PC-3 (cell line): ENCODE results near the gene RSU1.

ENCODE experiments used
- EZH2 ChIP-seq: fragments of 300-600 bp; sonication (generic); IDR thresholded peaks from one replicate; pipeline ENCODE4 v1.6.1; 2017; ENCODE audit warnings: antibody characterized with exemption, mild to moderate bottlenecking, low read length; ENCODE audit not compliant: unreplicated experiment
- EZH2phosphoT487 ChIP-seq: fragments of 300-600 bp; sonication (generic); IDR thresholded peaks from 2 replicates; pipeline ENCODE4 v1.6.1; 2018; ENCODE audit warnings: mild to moderate bottlenecking, antibody characterized with exemption, low read length, borderline replicate concordance
- TF ChIP-seq, protein P1 (sequence below): fragments of 300-600 bp; sonication (generic); conservative IDR thresholded peaks from 2 replicates; pipeline ENCODE4 v1.5.1; 2017; ENCODE audit warnings: antibody characterized with exemption, low read depth, mild to moderate bottlenecking, low read length

- TF ChIP-seq, protein P1, sequence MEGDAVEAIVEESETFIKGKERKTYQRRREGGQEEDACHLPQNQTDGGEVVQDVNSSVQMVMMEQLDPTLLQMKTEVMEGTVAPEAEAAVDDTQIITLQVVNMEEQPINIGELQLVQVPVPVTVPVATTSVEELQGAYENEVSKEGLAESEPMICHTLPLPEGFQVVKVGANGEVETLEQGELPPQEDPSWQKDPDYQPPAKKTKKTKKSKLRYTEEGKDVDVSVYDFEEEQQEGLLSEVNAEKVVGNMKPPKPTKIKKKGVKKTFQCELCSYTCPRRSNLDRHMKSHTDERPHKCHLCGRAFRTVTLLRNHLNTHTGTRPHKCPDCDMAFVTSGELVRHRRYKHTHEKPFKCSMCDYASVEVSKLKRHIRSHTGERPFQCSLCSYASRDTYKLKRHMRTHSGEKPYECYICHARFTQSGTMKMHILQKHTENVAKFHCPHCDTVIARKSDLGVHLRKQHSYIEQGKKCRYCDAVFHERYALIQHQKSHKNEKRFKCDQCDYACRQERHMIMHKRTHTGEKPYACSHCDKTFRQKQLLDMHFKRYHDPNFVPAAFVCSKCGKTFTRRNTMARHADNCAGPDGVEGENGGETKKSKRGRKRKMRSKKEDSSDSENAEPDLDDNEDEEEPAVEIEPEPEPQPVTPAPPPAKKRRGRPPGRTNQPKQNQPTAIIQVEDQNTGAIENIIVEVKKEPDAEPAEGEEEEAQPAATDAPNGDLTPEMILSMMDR, result no peak
- TF ChIP-seq EZH2phosphoT487 (no peak), EZH2 (no peak)
Observed at GRCh38 chr10:16686054-16686902, 130.9 kb downstream of the RSU1 start.
